Retina (tissue), 1 donor: ENCODE data around the gene CERK.
A peak's percentile ranks its signal among the peaks of the same experiment; 100 is the strongest.

Experiments
- DNase-seq: peaks from one replicate; pipeline ENCODE4 v3.0.0-alpha.2; 2016

The CERK gene

GRCh38 chr22:46764779-46765485, 26.9 kb upstream of the CERK start:
- no peak for DNase-seq

GRCh38 chr22:46764140-46764680, 26.2 kb upstream of the CERK start:
- DNase-seq, result no peak

GRCh38 chr22:46763051-46763705, 25.1 kb upstream of the CERK start:
- no peak for DNase-seq

GRCh38 chr22:46762238-46763050, 24.4 kb upstream of the CERK start, which contains the start of gene TBC1D22A:
Gene TBC1D22A, plus strand, starts transcription at chr22:46762650. Its CDS starts 137 bp downstream, at chr22:46762787.
- DNase-seq, result peak; percentile 98

- no peak for DNase-seq
These were observed 23.6 kb upstream of the CERK start for GRCh38 chr22:46761539-46762237.

- DNase-seq, result no peak
These were observed 23.0 kb upstream of the CERK start for GRCh38 chr22:46761017-46761416.

- no peak for DNase-seq
These were observed 20.8 kb upstream of the CERK start for GRCh38 chr22:46758867-46759290.

GRCh38 chr22:46758121-46758520, 20.1 kb upstream of the CERK start:
- DNase-seq, result no peak

GRCh38 chr22:46757104-46757503, 19.1 kb upstream of the CERK start:
- DNase-seq, result no peak

- no peak for DNase-seq
These were observed 18.0 kb upstream of the CERK start for GRCh38 chr22:46756097-46756496.

- no peak for DNase-seq
These were observed 17.5 kb upstream of the CERK start for GRCh38 chr22:46755525-46755924.

- DNase-seq, result no peak
These were observed 16.8 kb upstream of the CERK start for GRCh38 chr22:46754826-46755225.

GRCh38 chr22:46754110-46754799, 16.2 kb upstream of the CERK start:
- no peak for DNase-seq

GRCh38 chr22:46753761-46754109, 15.7 kb upstream of the CERK start:
- DNase-seq, result no peak

GRCh38 chr22:46753360-46753759, 15.3 kb upstream of the CERK start:
- no peak for DNase-seq

- no peak for DNase-seq
These were observed 14.9 kb upstream of the CERK start for GRCh38 chr22:46752988-46753310.

- DNase-seq, result no peak
These were observed 14.4 kb upstream of the CERK start for GRCh38 chr22:46752286-46752987.

GRCh38 chr22:46750863-46751443, 12.9 kb upstream of the CERK start:
- DNase-seq, result no peak

GRCh38 chr22:46750530-46750800, 12.4 kb upstream of the CERK start:
- no peak for DNase-seq

- no peak for DNase-seq
These were observed 11.9 kb upstream of the CERK start for GRCh38 chr22:46749682-46750529.
